ENCODE measurements around the gene HSD11B1.

- TF ChIP-seq CTCF (IDR thresholded peaks at IDR 0.05) (no peak), POLR2AphosphoS5 (IDR thresholded peaks at IDR 0.05) (no peak)
Measured at GRCh38 chr1:209732725-209733124, 28.1 kb downstream of the HSD11B1 start.

All from upper lobe of left lung (tissue), 4 donors.